Measurements from ENCODE around the gene MCEMP1. TPM values are rescaled to one million over a fixed set of nuclear protein-coding genes. Genes with fewer than 3 reads are reported as not detected.

Gene MCEMP1
- total and polyA plus RNA-seq, 2 experiments from 2014 or later, result not detected

- ATAC-seq, result no peak
- Histone ChIP-seq H2AFZ (no peak overlapping the region), H4K20me1 (replicated peaks; ENCODE audit: insufficient read depth) (no peaks in the 10 kb centered on the region), H3K4me1 (ENCODE audit: insufficient read depth) (no peaks in the 10 kb centered on the region), H3K79me2 (replicated peaks; ENCODE audit: insufficient read depth) (no peaks in the 10 kb centered on the region), H3F3A (replicated peaks; ENCODE audit: low read depth) (no peaks in the 10 kb centered on the region), H3K4me3 (no peak overlapping the region), H3K27me3 (ENCODE audit: insufficient read depth) (no peaks in the 10 kb centered on the region), H3K36me3 (ENCODE audit: insufficient read depth) (no peaks in the 10 kb centered on the region), H3K27ac (ENCODE audit: low read depth) (no peak overlapping the region), H3K4me2 (no peak overlapping the region), H3K9me2 (ENCODE audit: insufficient read depth) (no peaks in the 10 kb centered on the region)
- TF ChIP-seq STAT1 (IDR thresholded peaks at IDR 0.05; ENCODE audit: unreplicated experiment) (no peak), ZNF114 (CRISPR knock-in tag; IDR thresholded peaks at IDR 0.05) (no peak), EZH2phosphoT487 (IDR thresholded peaks at IDR 0.05; ENCODE audit: unreplicated experiment) (no peak), POLR2AphosphoS5 (IDR thresholded peaks at IDR 0.05; ENCODE audit: low read depth) (no peak), EZH2 (IDR thresholded peaks at IDR 0.05; ENCODE audit: low read depth, unreplicated experiment) (no peak), ZNF331 (CRISPR knock-in tag; IDR thresholded peaks at IDR 0.05; ENCODE audit: low read depth) (no peak), NANOG (IDR thresholded peaks at IDR 0.05; ENCODE audit: borderline replicate concordance) (no peak), REST (IDR thresholded peaks at IDR 0.05; ENCODE audit: unreplicated experiment) (no peak), ZNF462 (CRISPR knock-in tag; IDR thresholded peaks at IDR 0.05) (no peak), JUNB (IDR thresholded peaks at IDR 0.05; ENCODE audit: unreplicated experiment) (no peak), CREB1 (CRISPR knock-in tag; IDR thresholded peaks at IDR 0.05; ENCODE audit: low read depth) (no peak), ETS1 (IDR thresholded peaks at IDR 0.05) (no peak), CTCF (conservative IDR thresholded peaks at IDR 0.05; ENCODE audit: low read depth in 2 of 2) (no peak)
- no peaks in the 10 kb centered on the region for H3K9me3 Mint-ChIP-seq
- peaks cover 10% of the 10 kb centered on the region for H3K27me3 Mint-ChIP-seq (ENCODE audit: insufficient read depth, low read depth, poor library complexity)
- no peak overlapping the region for H3K4me3 Mint-ChIP-seq
- no peaks in the 10 kb centered on the region; the same call in 2 of the 3 replicates for H3K36me3 Mint-ChIP-seq (ENCODE audit: low read depth)
- H3K27ac Mint-ChIP-seq, result no peak overlapping the region
- no peak for DNase-seq (ENCODE audit: low spot score)
- H3K4me1 Mint-ChIP-seq, result no peaks in the 10 kb centered on the region
Observed at GRCh38 chr19:7706955-7707456, 30.1 kb downstream of the MCEMP1 start.

All from GM23338 (cell line).